Activated gamma-delta T cell (primary cell): ENCODE results near the gene WDR70.
"Not testable (repeated sequence)": the region's sequence is repeated elsewhere in the genome, so short reads cannot be mapped to it uniquely, and the experiment has no call there.

Experiments used
- DNase-seq: peaks from one replicate; lab custom pipeline; 2025; lab: John Stamatoyannopoulos, UW

Gene WDR70

DNA sequence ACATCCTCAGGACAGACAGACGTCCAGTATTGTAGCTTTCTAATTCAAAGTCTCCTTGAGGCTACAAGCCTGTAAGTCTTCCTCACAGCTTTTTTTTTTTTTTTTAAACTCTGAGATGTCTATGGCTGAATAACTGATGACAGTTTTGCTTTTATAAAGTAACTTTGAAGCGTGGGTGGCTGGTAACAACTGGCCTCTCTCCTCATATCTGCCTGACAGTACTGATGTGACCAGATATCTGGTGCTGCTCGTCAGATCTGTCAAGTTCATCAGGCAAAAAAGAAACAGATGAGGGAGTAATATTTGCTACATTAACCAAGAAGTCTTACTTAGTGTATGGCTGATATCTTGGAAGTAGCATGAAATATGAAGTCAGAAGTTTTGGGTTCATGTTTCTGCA, 388.1 kb downstream of the WDR70 start:
- no peak for DNase-seq

DNA sequence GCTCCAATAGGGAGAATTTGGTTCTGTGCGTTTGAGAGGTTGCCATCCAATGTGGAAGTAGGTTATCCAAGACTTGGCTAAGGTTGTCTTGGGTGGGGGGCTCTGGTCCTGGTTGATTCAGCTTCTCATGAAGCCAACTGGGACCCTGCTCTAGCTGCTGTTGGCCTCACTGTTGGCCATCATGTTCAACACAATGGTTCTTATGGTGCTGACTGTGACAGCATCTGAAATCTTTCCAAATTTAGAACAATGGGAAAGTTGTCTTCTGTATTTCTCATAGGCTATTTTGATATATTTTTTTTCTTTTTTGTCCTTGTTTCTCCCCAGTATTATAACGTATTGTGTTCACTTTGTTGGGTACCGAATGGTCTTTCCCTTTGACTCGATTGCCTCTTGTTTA, 388.8 kb downstream of the WDR70 start:
- DNase-seq: no peak

DNA sequence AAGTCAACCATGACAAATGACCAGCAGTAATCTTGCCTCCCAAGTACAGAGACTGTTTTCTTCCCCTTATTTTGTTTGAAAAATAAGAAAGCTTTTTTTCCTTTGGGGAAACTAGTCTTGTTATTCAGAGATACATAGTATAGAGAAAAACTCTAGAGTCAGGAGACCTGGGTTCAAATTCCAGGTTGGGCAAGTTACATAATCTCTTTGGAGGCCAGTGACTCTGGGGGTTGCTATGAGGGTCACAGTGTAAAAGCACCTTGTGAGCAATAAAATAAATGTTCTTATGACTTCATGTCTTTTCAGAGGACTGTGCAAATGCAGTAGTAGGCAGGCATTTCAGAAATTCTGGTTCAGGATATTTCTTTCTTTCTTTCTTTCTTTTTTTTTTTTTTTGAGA, 389.3 kb downstream of the WDR70 start:
- no peak for DNase-seq

DNA sequence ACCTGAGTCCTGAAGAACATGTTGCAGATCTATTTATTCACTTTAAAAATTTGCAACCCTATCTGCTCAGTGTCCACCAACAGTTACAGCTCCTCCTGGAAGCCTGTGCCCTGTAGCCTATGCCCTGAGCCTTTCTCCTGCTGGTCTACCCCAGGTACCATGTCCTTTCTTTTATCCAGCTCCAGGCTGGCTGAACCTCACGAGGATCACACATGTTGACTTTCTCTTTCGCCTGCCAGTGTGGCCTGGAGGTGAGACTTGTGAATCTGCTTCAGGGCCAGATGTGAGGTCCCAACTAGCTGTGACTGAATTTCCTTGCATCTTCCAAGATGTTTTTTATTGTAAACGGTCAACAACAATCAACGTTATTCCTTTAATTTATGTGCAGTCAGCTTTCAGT, 390.0 kb downstream of the WDR70 start:
- no peak for DNase-seq

DNA sequence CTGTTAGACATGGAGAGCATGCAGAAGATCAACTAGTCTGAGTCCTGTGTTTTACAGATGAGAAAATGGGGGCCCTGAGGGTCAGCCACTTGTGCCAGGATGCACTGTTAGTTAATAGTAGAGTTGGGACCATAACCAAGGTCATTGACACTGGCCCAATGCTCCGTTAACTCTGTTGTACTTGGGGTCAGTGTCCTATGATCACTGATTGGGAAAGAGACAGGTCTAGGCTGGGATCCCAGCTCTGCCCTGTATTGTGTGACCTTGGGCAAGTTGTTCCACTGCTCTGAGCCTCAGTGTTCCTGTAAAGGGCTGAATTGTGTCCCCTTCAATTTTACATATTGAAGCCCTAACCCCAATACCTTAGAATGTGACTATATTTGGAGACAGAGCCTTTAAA, 390.7 kb downstream of the WDR70 start:
- no peak for DNase-seq

DNA sequence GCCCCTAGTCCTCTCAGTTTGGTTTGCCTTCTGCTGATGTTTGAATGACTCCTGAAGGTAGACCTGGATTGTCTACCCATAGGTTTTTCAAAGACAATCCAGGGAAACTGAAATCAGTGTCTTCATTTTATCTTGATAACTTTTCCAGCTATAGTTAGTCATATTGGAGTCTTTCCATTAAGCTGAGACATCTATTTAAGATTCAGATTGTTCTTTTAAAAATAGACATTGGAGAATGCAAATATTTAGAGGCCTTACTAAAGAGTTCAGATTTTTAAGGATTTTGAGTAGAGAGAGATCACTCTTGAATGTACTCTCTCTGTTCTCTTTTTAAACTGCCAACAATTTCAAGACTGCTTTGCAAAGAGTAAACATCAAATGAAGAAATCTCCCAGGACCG, 391.7 kb downstream of the WDR70 start:
- no peak for DNase-seq

DNA sequence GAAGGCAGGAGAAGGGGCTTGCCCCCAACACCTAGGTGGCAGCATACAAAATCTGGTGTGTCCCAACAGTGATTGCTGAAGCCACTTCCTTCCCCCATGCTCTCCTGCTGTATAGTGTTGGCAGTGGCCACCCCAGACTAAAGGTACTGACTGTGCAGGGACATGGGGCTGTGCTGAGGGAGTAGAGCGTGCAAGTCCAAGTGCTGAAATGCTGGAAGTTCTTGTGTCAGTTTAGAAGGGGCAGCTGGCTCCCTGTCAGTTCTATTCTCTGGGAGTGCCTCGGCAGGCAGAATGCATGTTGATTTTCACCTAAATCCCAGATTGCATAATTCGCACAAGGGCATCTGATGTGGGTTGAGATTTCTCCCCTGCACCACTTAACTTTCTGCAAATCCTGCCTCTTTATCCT, 392.1 kb downstream of the WDR70 start:
- no peak for DNase-seq

DNA sequence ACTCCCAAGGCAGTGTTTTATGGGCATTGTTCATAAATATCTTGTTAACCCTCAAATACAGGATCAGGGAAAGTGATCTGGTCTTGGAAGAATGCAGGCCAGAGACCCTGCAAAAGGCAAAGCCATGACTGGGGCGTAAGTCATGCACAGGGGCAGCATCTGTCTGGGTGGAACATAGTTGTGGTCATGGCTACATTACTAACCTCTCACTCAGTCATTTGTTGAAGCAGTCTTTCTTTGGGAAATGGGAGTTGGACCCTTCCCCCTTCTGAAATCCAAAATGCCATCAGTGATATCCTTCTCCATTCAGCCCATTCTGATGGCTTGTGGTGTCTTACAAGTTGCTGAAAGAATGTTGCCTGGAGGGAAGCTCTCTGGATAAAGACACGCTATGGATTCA, 392.6 kb downstream of the WDR70 start:
- DNase-seq: no peak

DNA sequence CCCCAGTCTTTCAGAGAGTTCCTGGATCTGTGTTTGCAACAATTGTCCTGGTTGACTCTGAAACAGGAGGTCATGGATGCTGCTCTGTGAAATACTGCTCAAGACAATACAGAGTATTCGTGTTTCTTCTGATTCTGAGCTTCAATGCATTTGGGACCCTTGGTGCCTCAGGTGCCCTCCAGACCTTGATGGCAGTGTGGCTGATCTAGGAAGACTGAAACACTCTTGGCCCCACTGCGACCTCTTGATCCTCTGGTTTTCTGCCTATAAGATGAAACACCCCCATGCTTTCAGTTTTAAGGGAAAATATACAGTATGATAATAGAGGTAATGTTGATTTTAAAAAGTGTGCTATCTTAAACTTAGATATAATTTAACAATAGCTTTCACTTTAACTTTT, 393.1 kb downstream of the WDR70 start:
- no peak for DNase-seq

DNA sequence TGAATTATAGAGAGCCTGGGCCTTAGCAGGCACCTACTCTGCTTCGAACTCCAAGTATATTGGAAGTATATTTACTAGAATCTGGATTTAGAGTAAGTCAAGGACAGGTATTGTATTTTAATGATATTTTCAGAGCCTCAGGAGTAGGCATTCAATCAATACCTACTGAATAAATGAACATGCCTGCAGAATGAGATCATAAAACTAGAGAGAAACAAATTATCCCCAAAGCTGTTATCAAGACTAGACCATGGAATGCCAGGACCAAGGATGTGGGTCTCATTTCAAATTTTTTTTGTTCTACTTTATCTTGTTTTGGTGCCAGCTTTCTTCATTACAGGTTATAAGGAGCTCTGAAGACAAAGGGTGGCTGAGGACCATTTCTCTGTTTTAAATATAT, 394.7 kb downstream of the WDR70 start:
- no peak for DNase-seq

DNA sequence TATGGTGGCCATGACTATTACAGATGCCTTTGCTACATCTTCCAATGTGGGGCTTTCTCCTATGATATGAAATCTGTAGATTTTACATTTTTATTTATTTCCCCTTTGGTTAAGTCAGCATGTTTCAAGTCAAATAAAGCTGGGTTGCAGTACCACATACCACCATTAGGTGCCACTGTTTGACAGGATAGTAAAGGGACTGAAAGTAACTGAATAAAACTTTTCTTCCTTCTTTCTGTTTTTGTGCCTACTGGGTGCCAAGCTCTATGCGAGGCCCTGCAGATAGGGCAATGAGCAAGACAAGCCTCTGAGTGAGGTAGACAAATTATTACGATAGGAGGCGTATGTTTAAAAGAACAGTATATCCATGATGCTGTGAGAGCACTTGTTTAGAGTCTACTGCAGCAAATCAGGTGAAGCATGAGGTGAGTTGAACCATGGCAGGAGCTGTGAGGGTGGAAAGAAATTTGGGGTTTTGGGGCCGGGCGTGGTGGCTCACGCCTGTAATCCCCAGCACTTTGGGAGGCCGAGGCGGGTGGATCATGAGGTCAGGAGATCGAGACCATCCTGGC, 395.9 kb downstream of the WDR70 start:
- DNase-seq: no peak

DNA sequence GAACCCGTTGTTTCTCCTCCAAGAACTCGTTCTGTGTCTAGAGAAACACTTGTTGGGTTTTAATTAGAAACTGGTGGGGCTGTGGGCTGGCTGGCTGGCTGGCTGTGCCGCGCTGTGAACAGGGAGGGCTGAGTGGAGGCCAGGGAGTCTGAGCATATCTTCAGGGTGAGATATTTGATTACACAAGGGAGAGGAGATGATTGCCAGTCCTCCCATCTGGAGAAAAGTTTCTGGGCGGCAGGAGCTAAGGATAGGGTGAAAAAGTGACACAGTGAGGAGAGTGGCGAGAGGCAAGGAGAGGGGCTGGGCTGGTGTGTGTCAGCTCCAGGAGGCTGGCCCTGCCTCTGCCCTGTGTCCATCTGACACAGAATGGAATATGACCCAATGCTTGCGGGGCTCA, 397.7 kb downstream of the WDR70 start:
- no peak for DNase-seq

DNA sequence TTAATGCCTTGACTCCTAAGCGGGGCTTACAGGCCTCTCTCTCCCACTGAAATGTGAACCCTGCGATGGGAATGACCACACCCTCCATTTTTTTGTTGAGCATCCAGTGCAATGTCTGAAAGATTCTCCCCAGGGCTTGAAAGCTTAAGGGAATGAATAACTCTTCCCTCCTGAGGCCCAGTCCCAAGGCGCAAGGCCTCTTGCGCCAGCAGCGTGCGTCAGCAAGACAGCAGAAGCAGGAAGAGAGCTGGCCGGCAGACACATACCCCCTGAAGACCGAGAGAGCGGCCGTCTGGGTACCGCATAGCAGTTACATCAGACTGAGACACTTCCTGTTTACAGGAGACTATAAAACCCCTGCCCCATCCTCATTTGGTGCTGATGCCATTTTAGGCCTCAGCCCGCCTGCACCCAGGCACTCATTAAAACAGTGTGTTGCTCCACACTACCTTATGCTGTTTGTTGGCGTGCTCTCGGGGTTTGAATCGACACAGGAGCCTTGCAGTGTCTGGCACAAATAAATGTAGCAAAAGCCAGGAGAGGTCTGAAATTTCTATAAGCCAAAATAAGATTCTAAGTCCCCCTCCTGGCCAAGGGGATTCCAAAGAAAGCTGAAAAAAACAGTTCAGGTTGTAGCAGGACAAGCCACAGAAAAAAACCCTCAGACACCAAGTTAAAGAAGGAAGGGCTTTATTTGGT, 398.5 kb downstream of the WDR70 start:
- no peak for DNase-seq

DNA sequence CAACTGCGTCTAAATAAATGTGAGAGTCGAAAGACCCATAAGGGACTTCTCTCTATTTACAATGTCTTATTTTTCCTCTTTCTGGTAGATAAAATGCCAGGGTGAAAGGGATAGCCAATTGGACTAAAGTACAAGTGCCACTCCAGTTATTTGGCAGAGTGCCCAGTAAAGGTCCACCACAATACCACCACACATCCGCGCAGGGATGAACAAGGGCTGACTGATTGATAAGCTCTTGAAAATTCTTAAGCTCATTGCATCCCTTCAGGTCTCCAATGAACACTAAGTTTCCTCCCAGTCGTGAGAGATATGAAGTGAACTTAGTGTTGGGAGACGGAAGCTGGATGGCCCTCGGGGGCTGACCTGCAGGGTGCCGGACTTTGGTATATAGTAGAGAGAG, 402.3 kb downstream of the WDR70 start:
- not testable (repeated sequence) for DNase-seq

DNA sequence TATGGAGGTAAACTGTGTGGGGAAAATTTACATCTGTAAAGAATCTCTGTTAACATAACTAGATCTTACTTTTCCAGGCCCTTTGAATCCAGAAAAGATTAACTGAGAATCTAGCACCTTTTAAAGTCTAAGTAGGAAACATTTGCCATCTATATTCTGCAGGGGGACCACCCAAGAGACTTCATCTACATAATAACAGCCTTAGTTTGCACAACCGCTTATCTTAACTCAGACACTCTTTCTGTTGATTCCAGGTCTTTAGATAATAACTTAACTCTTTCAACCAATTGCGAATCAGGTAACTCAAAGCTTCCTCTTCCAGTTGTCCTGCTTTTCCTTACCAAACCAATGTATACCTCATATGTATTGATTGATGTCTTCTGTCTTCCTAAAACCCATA, 407.3 kb downstream of the WDR70 start:
- DNase-seq: no peak

DNA sequence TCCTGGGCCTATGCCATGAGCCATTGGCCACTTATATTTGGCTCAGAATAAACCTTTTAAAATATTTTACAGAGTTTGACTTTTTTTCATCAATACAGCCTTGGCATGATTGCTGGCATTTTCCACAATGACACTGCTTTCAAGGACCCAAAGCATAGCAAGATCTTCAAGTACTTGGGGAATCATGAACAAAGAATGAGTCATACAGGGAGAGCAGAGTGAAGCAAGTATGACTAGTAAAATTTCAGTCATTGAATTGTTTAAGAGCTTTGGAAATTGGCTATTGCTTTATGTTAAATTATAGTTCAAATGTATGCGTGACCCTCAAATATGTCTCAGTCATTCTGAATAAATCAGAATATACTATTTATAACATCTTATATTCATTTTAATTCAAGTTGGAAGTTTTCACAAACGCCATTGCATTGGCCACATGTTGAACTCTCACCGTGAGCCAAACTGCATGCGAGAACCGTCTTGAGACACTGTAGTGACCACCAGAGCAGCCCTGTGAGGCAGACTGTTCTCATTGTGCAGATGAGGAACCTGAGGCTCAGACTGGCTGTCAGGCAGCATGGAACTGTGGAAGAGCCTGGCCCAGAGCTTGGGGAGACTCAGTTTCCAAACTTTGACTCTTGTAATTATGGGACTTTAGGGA, 407.9 kb downstream of the WDR70 start:
- no peak for DNase-seq

DNA sequence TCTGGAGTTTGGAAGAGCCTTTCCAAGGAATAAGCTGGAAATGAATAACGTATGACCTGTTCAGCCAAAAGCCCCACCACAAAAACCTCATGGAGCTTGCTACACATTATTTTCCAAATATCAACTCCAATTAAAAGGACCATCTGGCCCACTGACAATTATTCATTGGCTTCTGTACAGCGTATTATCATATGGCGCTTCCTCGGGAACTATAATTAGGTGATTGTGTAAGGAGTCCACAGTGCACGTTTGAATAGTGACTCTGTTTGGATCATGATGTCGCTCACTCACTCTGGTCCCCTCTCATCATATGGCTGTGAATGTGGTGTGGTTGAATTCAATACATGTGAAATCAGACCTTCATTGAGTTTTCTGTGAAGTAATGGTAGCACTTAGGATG, 408.6 kb downstream of the WDR70 start:
- DNase-seq: no peak

DNA sequence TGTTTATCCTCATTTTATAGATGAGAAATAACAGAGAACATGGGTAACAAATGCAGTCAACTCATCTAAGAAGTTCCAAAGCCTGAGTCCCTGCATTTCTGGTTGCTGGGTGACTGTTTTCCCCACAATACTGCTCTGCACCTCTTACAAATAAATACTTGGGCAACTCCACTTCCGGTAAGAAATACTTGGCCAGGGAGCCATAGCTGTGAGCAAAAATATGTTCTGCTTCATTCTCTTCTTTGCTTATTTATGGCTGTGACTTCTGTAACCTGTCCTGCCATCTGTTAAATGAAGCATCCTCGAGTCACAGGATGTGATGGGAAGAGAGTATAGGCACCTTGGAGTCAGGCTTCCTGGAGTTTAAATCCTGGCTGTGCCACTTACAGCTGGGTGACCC, 410.9 kb downstream of the WDR70 start:
- no peak for DNase-seq

DNA sequence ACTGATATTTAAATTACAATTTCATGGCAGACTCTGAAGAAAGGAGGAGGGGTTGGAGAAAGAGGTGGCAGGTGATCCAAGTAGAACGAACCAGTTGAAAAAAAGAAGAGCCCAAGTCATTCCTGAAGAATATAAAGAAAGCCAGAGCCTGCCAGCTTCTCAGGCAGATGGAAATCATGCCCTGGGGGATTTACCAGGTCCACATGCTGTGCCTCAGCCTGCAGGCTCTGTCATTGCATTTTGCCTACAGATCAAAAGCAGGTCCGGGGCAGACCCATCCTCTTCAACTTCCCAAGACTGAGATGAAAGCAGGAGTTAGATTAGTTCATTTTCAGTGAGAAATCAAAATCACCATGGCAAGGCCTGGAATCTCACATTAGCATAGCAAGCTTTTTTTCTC, 412.2 kb downstream of the WDR70 start:
- DNase-seq: no peak

DNA sequence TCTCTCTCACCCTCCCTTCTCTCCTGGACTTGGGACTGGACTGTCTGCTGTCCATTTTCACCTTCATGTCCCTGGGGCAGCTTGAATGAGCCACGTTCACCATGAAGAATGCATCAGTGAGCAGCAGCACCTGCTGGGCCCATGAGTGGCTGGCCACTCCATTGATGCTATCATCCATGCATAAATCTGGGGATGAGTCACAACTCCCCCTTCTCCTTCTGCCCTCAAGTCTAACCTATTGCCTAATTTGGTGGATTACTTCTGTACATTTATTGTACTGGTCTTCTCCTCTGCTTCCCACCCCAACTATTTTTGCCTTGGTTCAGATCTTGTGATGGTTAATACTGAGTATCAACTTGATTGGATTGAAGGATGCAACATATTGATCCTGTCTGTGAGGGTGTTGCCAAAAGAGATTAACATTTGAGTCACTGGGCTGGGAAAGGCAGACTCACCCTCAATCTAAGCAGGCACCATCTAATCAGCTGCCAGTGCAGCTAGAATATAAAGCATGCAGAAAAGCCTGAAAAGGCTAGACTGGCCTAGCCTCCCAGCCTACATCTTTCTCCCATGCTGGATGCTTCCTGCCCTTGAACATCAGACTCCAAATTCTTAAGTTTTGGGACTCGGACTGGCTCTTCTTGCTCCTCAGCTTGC, 414.0 kb downstream of the WDR70 start:
- DNase-seq: no peak

DNA sequence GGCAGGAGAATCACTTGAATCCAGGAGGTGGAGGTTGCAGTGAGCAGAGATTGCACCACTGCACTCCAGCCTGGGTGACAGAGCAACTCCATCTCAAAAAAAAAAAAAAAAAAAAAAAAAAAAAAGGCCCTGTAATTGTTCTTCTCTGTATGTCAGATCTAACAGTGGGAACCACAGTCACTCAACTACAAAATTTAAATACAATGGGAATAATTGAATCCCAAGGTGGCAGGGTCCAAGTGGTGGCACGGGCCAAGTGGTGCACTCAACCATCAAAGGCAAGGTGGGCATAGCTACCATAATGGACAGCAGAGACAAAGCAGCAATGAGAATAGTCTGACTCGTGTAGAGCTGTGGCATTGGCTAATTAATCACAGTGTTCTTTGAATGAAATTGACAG, 416.2 kb downstream of the WDR70 start:
- DNase-seq: not testable (repeated sequence)

DNA sequence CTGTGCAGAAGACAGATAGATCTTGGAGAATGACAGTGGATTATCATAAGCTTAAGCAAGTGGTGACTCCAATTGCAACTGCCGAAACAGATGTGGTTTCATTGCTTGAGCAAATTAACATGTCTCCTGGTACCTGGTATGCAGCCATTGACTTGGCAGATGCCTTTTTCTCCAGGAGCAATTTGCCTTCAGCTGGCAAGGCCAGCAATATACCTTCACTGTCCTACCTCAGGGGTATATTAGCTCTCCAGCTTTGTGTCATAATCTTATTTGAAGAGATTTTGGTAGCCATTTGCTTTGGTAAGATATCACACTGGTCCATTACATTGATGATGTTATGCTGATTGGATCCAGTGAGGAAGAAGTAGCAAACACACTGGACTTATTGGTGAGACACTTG, 417.3 kb downstream of the WDR70 start:
- not testable (repeated sequence) for DNase-seq

DNA sequence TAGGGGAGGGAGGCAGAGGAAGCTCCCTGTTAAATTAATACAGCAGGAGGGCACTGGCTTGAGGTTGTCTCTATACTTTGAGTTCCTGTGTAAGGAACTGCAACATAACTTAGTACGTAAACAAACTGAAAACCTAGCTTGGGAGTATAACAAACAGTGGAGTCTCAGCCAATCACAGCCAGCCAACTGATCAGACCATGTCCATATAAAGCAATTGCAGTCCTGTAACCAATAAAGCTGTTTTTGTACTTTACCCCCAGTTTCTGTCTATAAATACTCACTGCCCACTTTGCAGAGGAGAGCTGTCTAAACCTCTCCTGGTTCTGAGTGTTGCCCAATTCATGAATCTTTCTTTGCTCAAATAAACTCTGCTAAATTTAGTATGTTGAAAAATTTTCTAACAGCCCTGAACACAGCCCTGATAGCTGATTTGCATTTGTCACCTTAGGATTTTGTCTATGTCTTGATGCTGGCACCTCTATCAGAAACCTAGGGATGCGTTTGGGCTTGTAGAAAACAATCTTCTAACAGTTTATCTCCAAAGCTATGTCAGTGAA, 420.8 kb downstream of the WDR70 start:
- DNase-seq: no peak
